GM18517 (cell line): ENCODE results near the gene CEP57.
"Not testable (repeated sequence)": the region's sequence is repeated elsewhere in the genome, so short reads cannot be mapped to it uniquely, and the experiment has no call there.

ENCODE experiments used
- ATAC-seq: cut with Tn5 transposase; IDR thresholded peaks from one replicate; pipeline ENCODE4 v1.9.1; 2021; ENCODE audit warnings: mild to moderate bottlenecking, moderate library complexity; ENCODE audit not compliant: unreplicated experiment

The CEP57 gene

DNA sequence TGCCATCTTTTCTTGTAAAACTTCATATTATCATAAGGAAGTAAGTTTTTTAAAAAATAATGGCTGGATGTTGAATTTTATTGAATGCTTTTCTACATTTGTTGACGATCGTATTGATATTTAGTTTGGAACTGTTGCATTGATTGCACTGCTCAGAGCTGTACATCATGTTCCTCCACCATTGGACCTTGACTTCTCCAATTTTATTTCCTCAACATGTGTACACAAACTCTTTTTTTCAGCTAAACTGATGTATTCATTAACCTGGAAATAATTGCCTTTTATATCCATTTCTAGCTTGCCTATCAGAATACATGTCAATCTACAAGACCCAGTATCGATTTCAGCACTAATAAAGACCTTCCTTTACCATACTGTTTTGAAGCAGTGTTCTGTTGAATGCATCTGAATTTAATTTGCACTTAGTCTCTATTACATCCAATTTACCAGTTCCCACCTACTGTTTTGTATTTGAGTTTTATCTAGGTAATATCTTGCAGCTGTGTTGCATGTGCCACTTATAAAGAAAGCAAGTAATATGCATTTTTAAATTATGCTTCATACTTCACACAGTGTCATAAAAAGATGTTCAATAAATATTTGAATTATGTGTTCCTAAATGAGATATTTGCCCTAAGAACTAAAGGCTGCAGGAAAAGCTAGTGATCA, 5.5 kb downstream of the CEP57 start:
- ATAC-seq: no peak

DNA sequence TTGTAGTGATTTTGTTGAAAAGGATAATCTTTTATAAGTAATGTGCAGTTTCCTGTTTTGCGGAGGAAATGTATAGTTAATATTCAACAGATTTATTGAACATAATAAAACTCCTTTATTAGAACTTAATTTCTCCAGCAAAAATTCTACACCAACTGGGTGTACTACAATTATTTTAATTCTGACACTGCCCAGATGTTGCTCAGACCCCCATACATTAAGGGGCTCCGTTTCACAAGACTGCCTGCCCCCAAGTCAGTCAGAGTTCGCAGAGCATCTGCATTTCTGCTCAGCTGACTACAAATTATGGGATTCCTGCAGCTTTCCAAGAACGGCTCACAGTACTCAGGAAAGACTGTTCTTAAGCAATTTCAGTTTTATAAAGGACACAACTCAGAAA, 6.2 kb downstream of the CEP57 start:
- ATAC-seq: no peak

DNA sequence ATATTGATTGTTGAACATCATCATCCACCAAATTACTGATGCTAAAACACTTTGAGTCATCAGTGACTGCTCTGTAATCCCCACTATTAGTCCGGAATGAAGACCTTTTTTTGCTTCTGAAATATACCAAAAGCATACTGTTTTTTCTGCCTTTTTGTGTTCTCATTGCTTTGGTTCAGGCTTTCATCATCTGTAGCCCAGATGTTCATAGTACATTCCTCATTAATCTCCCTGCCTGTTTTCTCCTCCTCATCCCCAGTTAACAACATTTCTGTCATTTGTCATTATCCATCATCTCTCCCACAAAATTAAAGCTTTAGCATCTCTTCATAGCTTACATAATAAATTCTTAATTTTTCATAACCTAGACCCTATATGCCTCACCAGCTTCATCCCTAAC, 9.2 kb downstream of the CEP57 start:
- ATAC-seq: no peak

DNA sequence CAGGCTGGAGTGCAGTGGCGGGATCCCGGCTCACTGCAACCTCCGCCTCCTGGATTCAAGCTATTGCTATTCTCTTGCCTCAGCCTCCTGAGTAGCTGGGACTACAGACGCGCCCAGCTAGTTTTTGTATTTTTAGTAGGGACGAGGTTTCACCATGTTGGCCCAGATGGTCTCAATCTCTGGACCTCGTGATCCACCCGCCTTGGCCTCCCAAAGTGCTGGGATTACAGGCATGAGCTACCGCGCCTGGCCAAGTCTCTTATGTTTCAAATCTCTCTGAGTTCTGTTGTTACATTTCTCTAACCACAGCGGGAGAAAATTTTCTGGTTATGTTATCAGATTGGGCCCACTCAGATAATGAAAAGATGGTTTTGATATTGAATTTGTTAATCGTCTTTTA, 10.1 kb downstream of the CEP57 start:
- ATAC-seq: no peak

DNA sequence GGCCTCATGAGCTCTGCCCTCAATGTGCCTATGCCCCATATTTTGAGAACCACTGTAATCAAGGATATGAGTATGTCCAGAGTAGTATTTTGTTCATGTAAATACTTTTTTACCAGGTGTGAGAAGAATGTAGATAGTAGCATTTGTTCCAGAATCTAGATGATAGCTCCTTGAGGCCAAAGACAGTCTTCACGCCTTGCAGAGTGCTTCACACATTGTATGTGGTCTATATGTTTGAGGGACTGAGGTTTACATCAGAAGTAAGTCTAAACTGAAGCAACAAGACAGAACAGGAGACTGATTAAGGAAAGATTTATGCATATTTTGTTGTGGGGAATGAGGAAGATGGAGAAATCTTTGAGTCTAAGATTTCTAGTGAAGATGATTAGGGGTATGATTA, 12.5 kb downstream of the CEP57 start:
- no peak for ATAC-seq

DNA sequence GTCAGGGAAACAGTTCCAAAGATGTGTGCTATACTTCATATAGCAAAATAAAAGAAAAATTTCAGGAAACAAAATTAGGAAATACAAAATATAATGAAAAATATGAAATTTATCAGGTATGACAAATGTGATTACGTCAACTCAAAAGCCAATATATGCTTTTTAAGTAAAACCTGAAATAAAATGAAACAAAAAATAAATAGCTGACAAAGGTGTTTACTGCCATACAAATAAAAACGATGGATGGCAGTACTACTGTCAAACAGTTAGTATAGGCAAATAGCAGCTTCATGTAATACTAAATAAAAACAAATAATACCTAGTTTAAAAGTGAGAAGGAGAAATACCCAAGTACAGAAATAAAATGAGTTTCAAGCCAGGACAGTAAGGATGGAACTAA, 13.7 kb downstream of the CEP57 start:
- ATAC-seq: no peak

DNA sequence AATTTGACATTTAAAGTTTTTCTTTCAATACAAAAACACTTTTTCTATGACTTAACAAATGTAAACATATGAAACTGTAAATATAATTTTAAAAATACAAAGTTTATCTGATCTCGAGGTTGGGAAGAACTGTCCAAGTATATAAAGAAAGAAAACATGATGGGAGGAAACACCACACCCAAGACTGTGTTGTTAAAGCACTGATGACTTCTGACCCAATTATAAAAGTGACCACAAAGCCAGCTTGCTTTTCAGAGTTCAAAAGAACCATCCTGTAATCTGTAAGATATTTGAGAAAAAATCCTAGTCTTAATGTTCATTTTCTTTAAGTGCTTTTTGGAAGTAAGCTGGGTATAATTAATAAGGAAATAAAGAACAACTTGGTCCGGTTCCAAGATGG, 15.6 kb downstream of the CEP57 start:
- ATAC-seq: no peak

DNA sequence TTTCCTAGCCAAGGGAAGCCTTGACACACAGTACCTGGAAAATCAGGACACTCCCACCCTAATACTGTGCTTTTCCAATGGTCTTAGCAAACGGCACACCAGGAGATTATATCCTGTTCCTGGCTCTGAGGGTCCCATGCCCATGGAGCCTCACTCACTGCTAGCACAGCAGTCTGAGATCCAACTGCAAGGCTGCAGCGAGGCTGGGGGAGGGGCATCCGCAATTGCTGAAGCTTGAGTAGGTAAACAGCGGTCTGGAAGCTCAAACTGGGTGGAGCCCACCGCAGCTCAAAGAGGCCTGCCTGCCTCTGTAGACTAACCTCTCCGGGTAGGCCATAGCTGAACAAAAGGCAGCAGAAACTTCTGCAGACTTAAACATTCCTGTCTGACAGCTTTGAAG, 16.2 kb downstream of the CEP57 start:
- ATAC-seq: not testable (repeated sequence)

DNA sequence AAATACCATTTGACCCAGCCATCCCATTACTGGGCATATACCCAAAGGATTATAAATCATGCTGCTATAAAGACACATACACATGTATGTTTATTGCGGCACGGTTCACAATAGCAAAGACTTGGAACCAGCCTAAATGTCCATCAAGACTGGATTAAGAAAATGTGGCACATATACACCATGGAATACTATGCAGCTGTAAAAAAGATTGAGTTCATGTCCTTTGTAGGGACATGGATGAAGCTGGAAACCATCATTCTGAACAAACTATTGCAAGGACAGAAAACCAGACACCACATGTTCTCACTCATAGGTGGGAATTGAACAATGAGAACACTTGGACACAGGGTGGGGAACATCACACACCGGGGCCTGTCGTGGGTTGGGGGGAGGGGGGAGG, 20.8 kb downstream of the CEP57 start:
- not testable (repeated sequence) for ATAC-seq

DNA sequence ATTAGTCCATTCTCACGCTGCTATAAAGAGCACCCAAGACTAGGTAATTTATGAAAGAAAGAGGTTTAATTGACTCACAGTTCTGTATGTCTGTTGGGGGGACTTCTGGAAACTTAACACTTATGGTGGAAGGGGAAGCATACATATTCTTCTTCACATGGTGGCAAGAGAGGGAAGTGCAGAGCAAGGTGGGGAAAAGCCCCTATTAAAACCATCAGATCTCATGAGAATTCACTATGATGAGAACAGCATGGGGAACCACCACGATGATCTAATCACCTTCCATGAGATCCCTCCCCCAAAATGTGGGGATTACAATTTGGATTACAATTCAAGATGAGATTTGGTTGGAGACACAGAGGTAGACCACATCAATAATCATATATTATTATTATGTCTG, 25.7 kb downstream of the CEP57 start:
- no peak for ATAC-seq

DNA sequence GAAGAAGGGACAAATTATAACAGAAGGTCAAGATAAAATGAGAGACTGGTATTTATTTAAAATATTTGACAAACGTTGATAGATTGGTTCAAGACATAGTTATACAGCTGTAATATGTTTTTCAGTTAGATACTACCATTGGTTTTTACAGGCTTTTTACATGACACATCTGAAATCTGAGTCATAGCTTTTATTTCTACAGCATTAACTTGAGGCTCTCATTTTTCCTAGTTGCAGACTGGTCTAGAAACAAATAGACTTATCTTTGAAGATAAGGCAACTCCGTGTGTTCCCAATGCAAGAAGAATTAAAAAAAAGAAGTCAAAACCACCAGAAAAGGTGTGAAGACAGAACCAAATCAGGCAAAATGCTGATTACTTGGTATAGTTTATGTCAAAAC, 31.3 kb downstream of the CEP57 start:
- ATAC-seq: no peak

DNA sequence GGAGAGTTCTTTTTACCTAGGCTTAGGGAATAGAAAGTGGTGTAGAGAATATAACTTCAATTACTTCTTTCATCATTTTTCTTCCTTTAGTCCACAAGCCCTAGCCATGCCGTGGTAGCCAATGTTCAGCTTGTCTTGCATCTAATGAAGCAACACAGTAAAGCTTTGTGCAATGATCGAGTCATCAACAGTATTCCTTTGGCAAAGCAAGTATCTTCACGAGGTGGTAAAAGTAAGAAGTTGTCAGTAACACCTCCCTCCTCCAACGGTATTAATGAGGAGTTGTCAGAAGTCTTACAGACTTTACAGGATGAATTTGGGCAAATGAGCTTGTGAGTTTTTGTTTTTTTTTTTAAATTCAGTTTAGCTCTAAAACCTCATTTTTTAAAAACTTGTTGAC, 37.4 kb downstream of the CEP57 start:
- ATAC-seq: no peak

DNA sequence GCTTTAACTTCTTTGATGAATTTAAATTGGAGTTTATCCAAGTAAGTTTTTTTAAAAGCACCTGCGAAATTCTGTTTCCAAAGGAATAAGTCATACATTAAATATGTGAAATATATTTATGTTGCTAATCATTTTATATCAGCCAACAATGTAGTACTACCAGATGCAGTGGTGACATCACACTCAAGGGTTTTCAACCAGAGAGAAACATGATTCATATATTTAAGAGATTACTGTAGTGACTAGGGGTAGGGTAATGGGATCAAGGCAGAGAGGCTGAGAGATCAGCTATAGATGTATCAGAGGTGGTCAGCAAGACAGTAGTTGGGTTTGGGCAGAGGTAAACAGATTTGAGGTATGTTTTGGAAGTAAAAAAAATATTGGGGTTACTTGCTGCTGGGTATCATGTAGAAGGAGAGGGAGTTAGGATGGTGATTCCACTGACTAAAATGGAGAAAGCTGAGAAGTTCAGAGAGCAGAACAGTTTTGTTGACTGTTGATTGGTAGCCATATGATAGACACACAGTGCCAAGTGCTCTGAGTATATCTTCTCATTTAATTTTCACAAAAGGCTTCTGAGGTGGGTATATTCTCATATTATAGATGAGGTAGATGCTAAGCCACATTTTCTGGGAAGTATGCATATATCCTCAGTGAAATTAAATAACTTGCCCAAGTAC, 39.4 kb downstream of the CEP57 start:
- ATAC-seq: no peak

DNA sequence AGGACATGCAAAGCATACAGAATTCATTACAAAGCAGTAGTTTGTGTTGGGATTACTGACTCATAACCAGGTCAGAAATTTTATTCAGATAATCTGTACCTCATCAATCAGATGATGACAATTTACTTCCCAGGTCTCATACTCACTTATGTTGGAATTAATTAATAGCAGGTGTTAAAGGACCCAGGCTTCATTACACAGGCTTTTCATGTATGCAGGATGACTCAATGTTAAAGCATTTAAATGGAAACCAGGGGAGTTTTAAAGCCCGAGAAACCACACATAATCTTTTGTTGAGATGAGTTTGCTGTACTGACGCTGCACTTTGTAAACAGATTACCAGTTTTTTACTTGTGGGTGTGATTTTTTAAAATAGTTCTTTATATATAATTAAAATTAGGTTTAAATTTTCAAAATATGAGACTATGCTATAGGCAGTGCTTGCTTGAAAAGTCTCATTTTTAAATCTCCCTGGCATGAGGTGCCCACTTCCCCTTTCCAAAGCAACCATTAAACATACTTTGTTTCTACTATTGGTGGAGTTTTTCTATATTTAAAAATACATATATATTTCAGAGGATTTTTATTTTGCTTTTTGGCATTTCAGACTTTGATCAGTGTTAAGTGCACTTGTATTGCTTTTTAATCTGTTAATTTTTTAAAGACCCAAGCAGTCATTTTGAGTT, 41.0 kb downstream of the CEP57 start:
- no peak for ATAC-seq

DNA sequence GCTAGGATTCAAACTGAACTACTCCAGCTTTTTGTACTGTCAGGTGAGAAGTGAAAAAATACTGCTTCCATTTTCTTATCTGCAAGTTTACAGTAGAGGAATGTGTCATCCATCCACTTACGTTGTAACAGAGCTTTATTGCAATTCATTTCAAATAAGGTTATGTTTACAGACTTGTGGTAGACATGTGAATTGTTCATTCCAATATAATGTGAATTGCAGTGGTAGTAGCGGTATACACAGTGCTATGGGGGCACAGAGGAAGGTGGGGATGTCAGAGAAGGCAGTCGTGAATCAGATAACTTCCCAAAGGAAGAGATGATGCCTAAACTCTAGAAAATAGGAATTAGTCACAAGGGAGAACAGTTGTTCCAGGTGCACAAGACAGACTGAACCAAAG, 42.5 kb downstream of the CEP57 start:
- ATAC-seq: no peak

DNA sequence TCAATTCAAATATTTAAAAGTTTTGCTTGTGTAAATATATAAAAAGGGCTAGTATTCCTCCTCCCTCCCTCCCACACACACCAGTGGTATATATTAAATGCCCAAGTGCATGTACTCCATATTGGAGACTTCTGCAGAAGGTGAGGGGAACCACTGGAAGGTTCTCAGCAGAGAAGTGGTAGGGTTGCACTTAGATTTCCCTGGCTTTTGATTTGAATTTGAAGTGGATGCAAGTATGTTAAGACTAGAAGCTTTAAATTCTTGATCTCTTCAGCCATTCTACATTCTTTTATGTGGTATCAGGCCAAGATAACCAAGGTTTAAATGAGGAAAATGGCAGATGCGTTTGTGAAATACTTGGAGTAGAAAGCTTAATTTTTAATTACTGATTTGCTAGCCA, 43.1 kb downstream of the CEP57 start:
- ATAC-seq: no peak

DNA sequence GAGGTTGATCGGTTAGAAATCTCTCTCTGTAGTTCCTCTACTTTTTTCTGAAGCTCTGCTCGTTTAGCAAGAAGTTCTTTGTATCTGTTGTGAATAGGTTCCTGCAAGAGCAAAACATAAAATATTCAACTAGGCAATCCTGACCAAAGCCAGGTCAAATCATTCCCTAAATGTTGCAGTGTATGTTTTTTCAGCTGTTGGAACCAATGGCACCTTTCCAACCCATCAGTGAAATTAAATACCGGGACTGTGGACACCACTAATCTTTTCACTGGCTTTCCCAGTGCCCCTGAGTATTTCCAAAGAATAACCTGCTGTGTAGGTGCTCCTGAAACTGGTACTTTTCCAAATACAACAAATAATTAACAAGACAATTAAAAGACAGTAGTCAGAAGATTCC, 45.1 kb downstream of the CEP57 start:
- ATAC-seq: no peak

DNA sequence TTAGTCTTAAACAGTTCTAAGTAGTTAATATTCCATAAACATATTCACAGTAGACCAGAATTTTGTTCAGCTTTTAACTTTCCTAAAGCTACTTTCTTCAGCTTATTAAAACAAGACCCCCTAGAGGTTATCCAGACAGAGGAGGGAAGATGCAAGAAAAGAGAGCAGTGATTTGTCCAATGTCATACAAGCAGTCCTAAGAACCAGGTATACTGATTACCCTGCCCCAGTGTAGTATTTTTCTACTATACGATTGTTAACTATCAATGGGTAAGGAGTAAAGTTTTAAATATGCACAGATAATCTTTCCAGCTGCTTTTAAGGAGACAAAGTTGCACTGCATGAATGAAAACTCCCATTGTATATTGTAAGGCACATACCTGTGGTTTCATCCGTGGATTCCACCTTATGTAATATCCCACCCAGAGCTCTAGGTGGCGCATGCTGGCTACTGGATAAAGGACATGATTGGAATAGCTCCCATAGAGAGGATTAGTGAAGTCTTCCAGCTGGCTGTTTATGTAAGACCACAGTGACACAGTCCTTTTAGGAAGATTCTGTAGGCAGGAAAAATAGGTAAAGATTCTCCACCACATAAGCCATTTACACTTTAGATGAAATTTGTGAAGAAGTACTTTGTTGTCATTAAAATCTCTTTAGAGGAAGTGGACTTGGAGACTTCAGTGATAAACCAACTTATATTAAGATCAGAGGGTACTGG, 45.6 kb downstream of the CEP57 start:
- ATAC-seq: peak; percentile 82

DNA sequence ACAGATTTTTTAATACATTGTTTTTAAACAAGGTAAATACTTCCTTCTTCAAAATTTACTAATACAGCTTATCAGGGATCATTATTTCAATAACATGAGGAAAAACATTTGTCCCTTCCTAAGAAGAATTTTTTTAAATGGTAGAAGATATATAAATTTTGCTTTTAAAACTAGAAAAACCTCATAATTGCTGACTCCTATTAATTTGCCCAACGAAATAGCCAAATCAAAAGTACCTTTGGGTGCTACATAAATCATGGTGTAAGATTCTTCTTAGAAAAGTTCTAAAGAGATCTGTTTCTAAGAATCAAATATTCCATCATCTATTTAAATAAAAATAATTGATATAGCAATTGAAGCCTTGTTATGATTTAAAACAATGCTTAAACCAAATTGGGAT, 54.9 kb downstream of the CEP57 start:
- ATAC-seq: no peak

DNA sequence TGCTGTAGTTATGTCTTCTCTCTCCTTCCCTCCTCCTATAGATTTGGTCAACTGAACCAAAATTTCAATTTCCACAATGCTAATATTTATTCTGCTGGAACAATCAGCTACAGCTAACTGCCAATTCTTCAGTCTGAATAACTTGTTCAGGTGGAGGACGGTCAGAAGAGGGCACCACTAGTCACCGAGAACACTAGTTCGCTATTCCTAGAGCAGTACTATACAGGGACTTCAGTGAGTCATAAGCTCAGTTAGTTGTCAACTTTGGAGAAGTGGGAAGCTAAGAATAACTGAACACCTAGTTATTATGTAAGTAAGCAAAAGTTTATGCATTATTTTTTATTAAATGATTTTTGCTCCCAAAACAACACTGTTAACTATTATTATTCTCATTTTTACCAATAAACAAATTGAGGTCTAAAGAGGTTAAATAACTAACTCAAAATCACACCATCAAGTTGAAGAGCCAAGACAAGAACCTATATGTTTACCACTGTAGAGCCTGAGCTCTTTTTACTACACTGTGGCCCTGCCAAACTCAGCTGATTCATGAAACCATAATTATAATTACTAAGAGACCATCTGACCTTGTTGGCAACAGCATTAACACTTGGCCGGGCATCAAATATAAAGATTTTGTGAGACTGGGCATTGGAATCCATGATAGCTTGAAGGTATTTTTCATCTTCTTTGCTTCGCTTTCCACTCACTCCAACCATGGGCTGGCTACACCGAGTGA, 59.0 kb downstream of the CEP57 start:
- ATAC-seq: no peak

DNA sequence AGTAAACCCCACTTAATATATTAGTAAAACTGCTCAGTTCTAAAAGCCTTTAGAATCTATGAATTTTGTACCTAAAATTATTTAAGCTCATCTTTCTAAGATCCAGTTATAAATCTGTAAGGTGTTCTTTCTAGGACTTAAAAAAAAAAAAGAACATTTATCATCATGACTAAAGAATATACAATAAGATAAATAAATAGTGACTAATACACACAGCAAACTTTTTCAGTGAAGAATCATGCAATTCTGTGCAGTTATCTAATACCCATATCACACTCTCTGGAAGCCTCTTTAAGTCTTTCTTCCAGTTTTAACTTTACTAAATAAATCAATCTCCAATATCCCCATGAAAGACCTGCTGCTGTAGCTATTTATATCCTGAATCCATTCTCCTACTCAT, 59.8 kb downstream of the CEP57 start:
- no peak for ATAC-seq
